Activated gamma-delta T cell treated with Interleukin-2 at 50 U/mL for 16 hours (primary cell): ENCODE results near the gene CAP2.
"Not testable (repeated sequence)": the region's sequence is repeated elsewhere in the genome, so short reads cannot be mapped to it uniquely, and the experiment has no call there.

ENCODE experiments used
- DNase-seq: peaks from one replicate; pipeline ENCODE4 v3.0.0-alpha.2; 2020

The CAP2 gene

DNA sequence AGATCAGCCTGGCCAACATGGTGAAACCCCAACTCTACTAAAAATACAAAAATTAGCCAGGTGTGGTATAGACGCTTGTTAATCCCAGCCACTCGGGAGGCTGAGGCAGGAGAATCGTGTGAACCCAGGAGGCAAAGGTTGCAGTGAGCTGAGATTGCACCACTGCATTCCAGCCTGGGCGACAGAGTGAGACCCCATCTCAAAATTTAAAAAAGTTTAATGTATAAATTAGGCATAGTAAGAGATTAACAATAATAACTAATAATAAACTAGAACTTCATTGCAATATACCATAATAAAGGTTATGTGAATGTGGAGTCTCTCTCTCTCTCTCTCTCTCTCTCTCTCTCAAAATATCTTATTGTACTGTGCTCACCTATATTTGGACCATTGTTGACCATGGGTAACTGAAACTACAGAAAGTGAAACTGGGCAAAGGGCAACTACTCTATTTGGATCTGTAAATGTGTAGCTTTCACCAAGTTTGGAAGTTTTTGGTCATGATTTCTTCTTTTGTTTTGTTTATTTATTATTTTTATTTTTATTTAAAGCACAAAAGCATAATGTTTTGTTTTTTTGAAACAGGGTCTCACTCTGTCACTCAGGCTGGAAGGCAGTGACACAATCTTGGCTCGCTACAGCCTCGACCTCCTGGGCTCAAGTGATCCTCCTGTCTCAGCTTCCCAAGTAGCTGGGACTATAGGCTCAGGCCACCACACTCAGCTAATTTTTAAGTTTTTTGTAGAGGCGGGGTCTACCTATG lies 12.0 kb downstream of the CAP2 start:
- DNase-seq = not testable (repeated sequence)

- no peak for DNase-seq
Measured at GRCh38 chr6:17405944-17406245, 12.5 kb downstream of the CAP2 start.

GRCh38 chr6:17408081-17408480 lies 14.7 kb downstream of the CAP2 start:
- no peak for DNase-seq

GRCh38 chr6:17410281-17410680 lies 16.9 kb downstream of the CAP2 start:
- DNase-seq = no peak

DNA sequence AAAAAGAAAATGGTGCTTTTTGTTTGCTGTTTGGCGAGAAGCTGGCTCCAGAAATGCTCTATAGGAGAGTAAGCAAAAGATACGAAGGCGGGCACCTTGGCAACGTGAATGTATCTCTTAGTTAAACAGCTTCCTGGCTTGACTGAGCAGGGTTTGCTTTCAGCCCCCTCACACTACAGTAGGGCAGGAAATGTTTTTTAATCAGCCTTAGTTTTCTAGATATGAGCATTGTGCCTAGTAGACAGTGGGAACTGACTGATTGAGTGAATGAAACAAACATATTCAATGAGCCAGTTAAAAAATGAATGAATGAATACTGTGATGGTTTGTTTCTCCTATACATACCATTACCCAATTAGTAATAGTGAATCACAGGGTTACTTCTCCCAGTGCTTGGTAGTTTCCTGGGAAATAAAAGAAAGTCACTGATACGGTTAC lies 19.9 kb downstream of the CAP2 start:
- no peak for DNase-seq

DNA sequence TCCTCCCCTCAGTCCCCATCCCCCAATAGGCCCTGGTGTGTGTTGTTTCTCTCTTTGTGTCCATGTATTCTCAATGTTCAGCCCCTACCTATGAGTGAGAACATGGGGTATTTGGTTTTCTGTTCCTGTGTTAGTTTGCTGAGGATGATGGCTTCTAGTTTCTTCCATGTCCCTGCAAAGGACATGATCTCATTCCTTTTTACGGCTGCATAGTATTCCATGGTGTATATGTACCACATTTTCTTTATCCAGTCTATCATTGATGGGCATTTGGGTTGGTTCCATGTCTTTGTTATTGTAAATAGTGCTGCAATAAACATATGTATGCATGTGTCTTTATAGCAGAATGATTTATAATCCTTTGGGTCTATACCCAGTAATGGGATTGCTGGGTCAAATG lies 21.0 kb downstream of the CAP2 start:
- DNase-seq = not testable (repeated sequence)

DNA sequence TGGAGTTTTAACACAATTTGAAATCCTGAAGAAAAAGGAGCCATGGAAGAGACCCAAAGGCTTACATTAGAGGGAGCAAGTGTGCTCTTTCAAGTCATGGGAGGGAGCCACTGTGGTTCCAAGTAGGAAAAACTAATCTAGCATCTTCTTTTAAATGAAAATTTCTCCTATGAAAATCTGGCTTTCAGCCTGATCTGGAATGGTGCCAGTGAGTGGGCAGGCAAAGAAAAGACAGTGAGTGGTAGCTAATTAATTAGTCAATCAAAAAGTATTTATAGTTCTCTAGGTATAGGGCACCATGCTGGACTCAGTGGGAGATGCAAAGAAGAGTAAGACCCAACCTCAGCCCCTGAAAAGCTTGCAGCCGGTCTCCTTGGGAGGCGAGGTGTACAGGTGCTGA lies 21.9 kb downstream of the CAP2 start:
- no peak for DNase-seq

DNA sequence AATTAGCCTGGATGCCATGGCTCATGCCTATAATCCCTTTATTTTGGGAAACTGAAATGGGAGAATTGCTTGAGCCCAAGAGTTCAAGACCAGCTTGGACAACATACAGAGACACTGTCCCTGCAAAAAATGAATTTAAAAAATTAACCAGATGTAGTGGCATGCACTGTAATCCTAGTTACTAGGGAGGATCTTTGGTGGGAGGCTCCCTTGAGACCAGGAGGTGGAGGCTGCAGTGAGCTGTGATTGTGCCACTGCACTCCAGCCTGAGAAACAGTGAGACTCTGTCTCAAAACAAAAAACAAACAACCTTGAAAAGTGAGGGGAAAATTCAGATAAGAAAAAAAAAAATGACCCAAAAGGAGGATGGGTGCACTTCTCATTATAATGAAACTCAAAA lies 23.4 kb downstream of the CAP2 start:
- no peak for DNase-seq

- no peak for DNase-seq
Measured at GRCh38 chr6:17417817-17418216, 24.4 kb downstream of the CAP2 start.

GRCh38 chr6:17418281-17419188 lies 25.1 kb downstream of the CAP2 start:
- no peak for DNase-seq

- no peak for DNase-seq
Measured at GRCh38 chr6:17419189-17419575, 25.8 kb downstream of the CAP2 start.

DNA sequence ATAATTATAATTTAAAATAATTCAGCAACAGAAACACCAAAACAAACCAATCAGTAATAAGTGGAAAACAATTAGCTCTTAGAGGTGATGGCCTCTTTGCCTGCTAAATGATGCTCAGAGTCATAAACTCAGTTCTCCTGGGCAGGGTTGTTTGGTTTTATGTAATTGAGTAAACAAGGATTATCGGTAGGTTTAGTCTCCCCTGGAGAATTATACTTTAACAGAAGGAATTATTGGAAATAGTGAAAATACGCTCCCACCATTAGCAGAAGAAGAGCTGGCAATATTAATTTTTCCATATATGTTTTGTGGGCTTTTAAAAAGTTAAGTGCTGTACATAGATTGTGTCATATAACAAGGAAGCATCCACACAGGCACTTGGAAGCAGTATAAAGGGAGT lies 27.0 kb downstream of the CAP2 start:
- no peak for DNase-seq

- DNase-seq = no peak
Measured at GRCh38 chr6:17421406-17421805, 28.0 kb downstream of the CAP2 start.

- DNase-seq = no peak
Measured at GRCh38 chr6:17423026-17423425, 29.6 kb downstream of the CAP2 start.

- DNase-seq = no peak
Measured at GRCh38 chr6:17427062-17427461, 33.7 kb downstream of the CAP2 start.

DNA sequence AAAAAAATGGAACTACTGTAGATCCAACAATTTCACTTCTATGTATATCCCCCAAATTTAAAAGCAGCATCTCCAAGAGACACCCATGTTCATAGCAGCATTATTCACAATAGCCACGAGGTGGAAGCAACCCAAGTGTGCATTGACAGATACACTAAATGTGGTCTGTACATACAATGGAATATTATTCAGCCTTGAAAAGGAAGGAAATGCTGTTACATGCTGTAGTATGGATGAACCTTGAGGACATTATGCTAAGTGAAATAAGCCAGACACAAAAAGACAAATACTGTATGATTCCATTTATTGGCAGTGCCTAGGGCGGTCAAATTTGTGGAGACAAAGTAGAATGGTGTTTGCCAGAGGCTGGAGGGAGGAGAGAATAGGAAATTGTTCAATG lies 34.2 kb downstream of the CAP2 start:
- DNase-seq = no peak

DNA sequence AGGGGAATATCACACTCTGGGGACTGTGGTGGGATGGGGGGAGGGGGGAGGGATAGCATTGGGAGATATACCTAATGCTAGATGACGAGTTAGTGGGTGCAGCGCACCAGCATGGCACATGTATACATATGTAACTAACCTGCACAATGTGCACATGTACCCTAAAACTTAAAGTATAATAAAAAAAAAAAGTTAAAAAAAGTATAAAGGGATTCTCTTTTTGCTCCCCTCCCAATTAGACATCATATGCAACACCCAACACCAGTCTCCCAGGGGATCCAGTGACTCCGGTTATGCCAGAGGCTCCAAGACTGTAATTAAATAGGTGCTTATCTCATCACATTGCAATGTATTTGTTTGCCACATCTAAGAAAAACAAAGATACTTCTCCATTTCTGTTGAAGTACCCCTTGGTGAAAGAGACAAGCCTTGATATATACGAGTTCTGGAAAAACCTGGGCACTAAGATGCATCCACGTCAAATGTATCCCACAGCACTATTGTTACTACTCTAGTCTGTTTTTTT lies 35.3 kb downstream of the CAP2 start:
- not testable (repeated sequence) for DNase-seq

- no peak for DNase-seq
Measured at GRCh38 chr6:17429383-17430061, 36.1 kb downstream of the CAP2 start.

DNA sequence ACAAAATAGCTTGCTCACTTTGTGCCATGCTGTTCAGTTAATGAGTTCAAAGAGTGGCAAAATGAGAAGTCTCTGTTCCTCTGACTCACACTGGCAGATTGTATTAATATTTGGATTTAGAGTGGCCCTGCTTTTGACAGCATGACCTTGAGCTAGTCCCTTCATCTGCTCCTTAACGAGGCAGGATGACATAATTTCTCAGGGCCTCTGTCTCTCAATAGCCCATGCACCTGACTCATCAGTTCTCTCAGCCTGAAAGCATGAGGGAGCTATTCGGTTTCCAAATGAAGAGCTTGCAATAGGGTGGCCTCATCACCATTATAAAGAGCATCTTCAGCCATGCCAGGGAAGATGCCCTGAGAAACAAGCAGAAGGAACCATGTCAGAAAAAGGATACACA lies 38.2 kb downstream of the CAP2 start:
- DNase-seq = no peak

- DNase-seq = no peak
Measured at GRCh38 chr6:17432356-17432755, 39.0 kb downstream of the CAP2 start.

DNA sequence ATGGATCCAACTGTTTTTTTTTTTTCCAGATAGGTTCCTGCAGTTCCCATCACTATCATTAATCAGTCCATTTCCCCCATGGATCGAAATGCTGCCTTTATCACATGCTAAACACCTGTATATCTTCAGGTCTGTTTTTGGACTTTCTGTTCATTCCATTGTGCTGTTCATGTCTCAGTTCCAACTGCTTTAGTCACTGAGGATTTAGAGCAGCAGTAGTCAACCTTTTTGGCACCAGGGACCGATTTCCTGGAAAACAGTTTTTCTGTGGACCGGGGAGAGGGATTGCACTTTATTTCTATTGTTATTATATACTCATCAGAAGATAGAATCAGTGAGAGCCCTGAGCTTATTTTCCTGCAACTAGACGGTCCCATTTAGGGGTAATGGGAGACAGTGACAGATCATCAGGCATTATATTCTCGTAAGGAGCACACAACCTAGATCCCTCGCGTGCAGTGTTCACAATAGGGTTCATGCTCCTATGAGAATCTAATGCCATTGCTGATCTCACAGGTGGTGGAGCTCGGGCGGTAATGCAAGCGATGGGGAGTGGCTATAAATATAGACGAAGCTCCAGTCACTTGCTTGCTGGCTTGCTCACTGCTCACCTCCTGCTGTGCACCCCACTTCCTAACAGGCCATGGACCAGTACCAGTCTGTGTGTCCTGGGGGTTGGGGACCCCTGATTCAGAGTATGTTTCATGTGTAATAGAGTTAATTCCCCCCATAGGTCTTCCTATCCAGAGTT lies 46.0 kb downstream of the CAP2 start:
- no peak for DNase-seq

DNA sequence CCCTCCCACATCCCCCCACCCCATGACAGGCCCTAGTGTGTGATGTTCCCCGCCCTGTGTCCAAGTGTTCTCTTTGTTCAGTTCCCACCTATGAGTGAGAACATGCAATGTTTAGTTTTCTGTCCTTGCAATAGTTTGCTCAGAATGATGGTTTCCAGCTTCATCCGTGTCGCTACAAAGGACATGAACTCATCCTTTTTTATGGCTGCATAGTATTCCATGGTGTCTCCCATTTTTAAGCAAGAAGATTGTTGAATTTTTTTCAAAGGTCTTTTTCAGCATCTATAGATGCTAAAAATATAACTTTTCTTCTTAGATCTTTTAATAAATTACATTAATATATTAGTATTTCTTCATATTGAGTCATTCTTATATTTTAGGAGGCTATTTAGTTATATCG lies 47.4 kb downstream of the CAP2 start:
- DNase-seq = not testable (repeated sequence)

DNA sequence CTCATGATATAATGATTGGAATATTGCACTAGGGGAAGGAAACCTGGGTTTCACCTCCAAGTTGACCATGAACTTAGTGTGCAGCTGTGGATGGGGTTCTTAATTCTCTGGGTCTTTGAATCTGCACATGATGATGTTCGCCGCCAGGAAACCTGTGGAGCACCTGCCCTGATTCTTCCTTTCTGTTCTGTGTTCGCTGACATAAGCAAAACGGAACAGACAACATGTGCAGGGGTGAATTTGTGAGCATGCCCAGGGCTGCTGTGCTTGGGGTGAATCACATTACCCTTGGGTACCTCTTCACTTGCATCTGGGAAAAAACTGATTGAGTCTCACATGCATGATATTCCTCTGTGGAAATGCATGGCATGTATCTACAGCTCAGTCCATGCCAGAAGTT lies 48.8 kb downstream of the CAP2 start:
- no peak for DNase-seq
